Panc1 (cell line): ENCODE data around the gene SFXN3. TPM values are rescaled to one million over a fixed set of nuclear protein-coding genes. Genes with fewer than 3 reads are reported as not detected.

Experiments
- ATAC-seq: fragments of 200-7000 bp; cut with Tn5 transposase; 2 replicates; pipeline ENCODE4 v1.9.1; 2020; ENCODE audit warnings: mild to moderate bottlenecking, moderate library complexity
- BruUV-seq: library from RNA; stranded (reverse); fragments of 400-500 nt; replicated peaks from 2 replicates; lab custom pipeline; 2021; lab: Mats Ljungman, UMichigan
- CTCF ChIA-PET: fragments of 300-600 bp; sonication (Branson Sonifier 250); formaldehyde crosslinking; loops from one replicate; lab custom pipeline; 2022; ENCODE audit warnings: antibody characterized with exemption; lab: Charles Lee
- POLR2A ChIA-PET: fragments of 300-600 bp; sonication (Branson Sonifier 250); formaldehyde crosslinking; loops from one replicate; lab custom pipeline; 2022; ENCODE audit warnings: antibody characterized with exemption; lab: Charles Lee
- DNase-seq: peaks from one replicate; pipeline ENCODE4 v3.0.0-alpha.2; 2010; ENCODE audit warnings: low read depth, low spot score
- H3K27ac ChIP-seq: 2 replicates; pipeline ENCODE4 v1.5.1; 2011; ENCODE audit warnings: mild to moderate bottlenecking, low read length, inconsistent platforms
- H3K27me3 ChIP-seq: fragments of 200-500 bp; sonication (Bioruptor generic); 2 replicates; pipeline ENCODE4 v1.6.0; 2014; ENCODE audit warnings: low read length, inconsistent platforms; ENCODE audit not compliant: control insufficient read depth, insufficient read depth
- H3K36me3 ChIP-seq: fragments of 200-500 bp; sonication (Bioruptor generic); 2 replicates; pipeline ENCODE4 v1.5.1; 2014; ENCODE audit warnings: inconsistent platforms, mild to moderate bottlenecking, low read length, moderate library complexity; ENCODE audit not compliant: control insufficient read depth, insufficient read depth
- H3K4me1 ChIP-seq: 2 replicates; pipeline ENCODE4 v1.5.1; 2011; ENCODE audit warnings: inconsistent platforms, mild to moderate bottlenecking, low read length, moderate library complexity; ENCODE audit not compliant: control insufficient read depth, insufficient read depth
- H3K4me3 ChIP-seq, 2 experiments: 2 replicates each; pipeline ENCODE4 v1.5.1; 2011 to 2012; ENCODE audit warnings: low read depth in 2 of 2, low read length in 2 of 2, mild to moderate bottlenecking in 2 of 2, inconsistent platforms in 1 of 2, moderate library complexity in 1 of 2
- H3K9me3 ChIP-seq: fragments of 200-500 bp; sonication (Bioruptor generic); 2 replicates; pipeline ENCODE4 v1.5.1; 2014; ENCODE audit warnings: low read depth, mild to moderate bottlenecking, inconsistent platforms, low read length, moderate library complexity; ENCODE audit not compliant: control insufficient read depth, insufficient read depth
- CTCF ChIP-seq: fragments of 450-650 bp; IDR thresholded peaks from 2 replicates; pipeline ENCODE4 v1.5.1; 2017; ENCODE audit warnings: mild to moderate bottlenecking
- POLR2AphosphoS5 ChIP-seq: IDR thresholded peaks from 2 replicates; pipeline ENCODE4 v1.6.1; 2012; ENCODE audit warnings: mild to moderate bottlenecking, low read depth, low read length, moderate library complexity
- SIN3A ChIP-seq: IDR thresholded peaks from 2 replicates; pipeline ENCODE4 v1.6.1; 2012; ENCODE audit warnings: low read depth, mild to moderate bottlenecking, low read length, moderate library complexity, borderline replicate concordance; ENCODE audit not compliant: insufficient read depth
- TCF7L2 ChIP-seq: IDR thresholded peaks from 2 replicates; pipeline ENCODE4 v1.6.1; 2011; ENCODE audit warnings: mild to moderate bottlenecking, low read depth, low read length, inconsistent platforms
- in situ Hi-C: cut with HindIII; loops from 2 replicates; pipeline ENCODE4 v1.10.0; 2016; ENCODE audit warnings: low sequenced_read_pairs, low pct_unique_long_range_greater_than_20kb
- intact Hi-C: fragments of 100-400 bp; cut with micrococcal nuclease; formaldehyde crosslinking; loops from one replicate; pipeline ENCODE4 v1.10.0; 2022; ENCODE audit not compliant: unreplicated experiment
- total RNA-seq: library from RNA; stranded (reverse); gene quantifications from one replicate; pipeline ENCODE4 v1.2.1, GENCODE V29; 2021; ENCODE audit not compliant: unreplicated experiment
- TF ChIP-seq, protein P1 (sequence below), 2 experiments: IDR thresholded peaks; 2 replicates each; pipeline ENCODE4 v1.6.1; 2011 to 2012; ENCODE audit warnings: low read depth in 2 of 2, control low read depth in 1 of 2, low read length in 1 of 2, mild to moderate bottlenecking in 1 of 2, moderate library complexity in 1 of 2; ENCODE audit not compliant: insufficient read depth in 1 of 2

Gene SFXN3
- total RNA-seq, 1 experiment from 2014 or later: 15.3 TPM

- CTCF ChIA-PET: interaction anchor here (0.6 to 3.7 kb wide), 8 partner anchors 8 to 76 kb away, joined by 3 to 19 read pairs (median 6); no protein-coding TSS in a partner anchor
- TF ChIP-seq, protein P1, sequence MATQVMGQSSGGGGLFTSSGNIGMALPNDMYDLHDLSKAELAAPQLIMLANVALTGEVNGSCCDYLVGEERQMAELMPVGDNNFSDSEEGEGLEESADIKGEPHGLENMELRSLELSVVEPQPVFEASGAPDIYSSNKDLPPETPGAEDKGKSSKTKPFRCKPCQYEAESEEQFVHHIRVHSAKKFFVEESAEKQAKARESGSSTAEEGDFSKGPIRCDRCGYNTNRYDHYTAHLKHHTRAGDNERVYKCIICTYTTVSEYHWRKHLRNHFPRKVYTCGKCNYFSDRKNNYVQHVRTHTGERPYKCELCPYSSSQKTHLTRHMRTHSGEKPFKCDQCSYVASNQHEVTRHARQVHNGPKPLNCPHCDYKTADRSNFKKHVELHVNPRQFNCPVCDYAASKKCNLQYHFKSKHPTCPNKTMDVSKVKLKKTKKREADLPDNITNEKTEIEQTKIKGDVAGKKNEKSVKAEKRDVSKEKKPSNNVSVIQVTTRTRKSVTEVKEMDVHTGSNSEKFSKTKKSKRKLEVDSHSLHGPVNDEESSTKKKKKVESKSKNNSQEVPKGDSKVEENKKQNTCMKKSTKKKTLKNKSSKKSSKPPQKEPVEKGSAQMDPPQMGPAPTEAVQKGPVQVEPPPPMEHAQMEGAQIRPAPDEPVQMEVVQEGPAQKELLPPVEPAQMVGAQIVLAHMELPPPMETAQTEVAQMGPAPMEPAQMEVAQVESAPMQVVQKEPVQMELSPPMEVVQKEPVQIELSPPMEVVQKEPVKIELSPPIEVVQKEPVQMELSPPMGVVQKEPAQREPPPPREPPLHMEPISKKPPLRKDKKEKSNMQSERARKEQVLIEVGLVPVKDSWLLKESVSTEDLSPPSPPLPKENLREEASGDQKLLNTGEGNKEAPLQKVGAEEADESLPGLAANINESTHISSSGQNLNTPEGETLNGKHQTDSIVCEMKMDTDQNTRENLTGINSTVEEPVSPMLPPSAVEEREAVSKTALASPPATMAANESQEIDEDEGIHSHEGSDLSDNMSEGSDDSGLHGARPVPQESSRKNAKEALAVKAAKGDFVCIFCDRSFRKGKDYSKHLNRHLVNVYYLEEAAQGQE (IDR thresholded peaks at IDR 0.05; ENCODE audit: insufficient read depth in 1 of 2, low read depth in 2 of 2, low read length in 1 of 2): 0 out of 4 replicates have a peak, but pooled peaks of 1 of the 2 experiments have one; percentile 54
- TF ChIP-seq CTCF (peak; percentile 89), SIN3A (0 out of 2 replicates have a peak, but pooled peaks have one; percentile 66), POLR2AphosphoS5 (peak; percentile 88), TCF7L2 (peak; percentile 43; the same call in 1 of the 2 replicates)
Measured at GRCh38 chr10:101066146-101066895, 35.3 kb downstream of the SFXN3 start.

DNA sequence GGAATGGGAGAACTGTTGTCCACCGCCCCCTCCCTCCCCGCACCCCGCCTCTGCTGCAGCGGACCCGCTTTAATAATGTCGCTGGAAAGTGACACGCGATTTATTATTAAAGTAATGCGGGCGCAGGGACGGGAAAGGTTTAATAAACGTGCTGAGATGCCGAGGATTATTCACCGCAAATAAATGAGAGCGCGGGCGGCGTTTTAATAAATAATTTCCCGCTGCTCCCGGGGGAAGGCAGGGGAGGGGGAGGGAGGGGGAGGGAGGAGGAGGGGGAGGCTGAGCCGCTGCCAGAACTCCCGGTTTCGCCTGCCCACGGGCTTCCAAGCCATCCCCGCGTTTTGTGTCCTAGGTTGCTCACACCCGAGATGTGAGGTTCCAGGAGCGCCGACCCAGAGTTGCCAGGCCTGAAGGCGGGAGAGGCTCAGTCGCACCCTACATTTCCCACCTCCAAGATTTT is 35.9 kb downstream of the SFXN3 start:
- in situ Hi-C loops: no loop called here
- POLR2A ChIA-PET: interaction anchor here (1.0 kb wide), 1 partner anchor 24 kb away, joined by 7 read pairs; no protein-coding TSS in a partner anchor
- no TSS peak for BruUV-seq
- Histone ChIP-seq H3K9me3 (no peaks in the 10 kb centered on the region), H3K4me3 (peak overlapping the region; percentile 64 to 94), H3K4me1 (peaks cover 38% of the 10 kb centered on the region), H3K27ac (peak overlapping the region; percentile 93), H3K27me3 (no peaks in the 10 kb centered on the region), H3K36me3 (no peaks in the 10 kb centered on the region)
- 0 out of 2 replicates have a peak, but pooled peaks have one; percentile 32 for TF ChIP-seq CTCF
- TF ChIP-seq, protein P1 (IDR thresholded peaks at IDR 0.05; ENCODE audit: insufficient read depth in 1 of 2, low read depth in 2 of 2, low read length in 1 of 2): no peak
- DNase-seq (no peak), ATAC-seq (peak; percentile 2)
- intact Hi-C loops: no loop called here
- CTCF ChIA-PET: interaction anchor here (0.6 to 3.7 kb wide), 11 partner anchors 8 to 75 kb away, joined by 3 to 19 read pairs (median 6); partner anchors contain the start of genes PDZD7 and SFXN3

More at GRCh38 chr10:101066146-101066895, 35.3 kb downstream of the SFXN3 start:
- POLR2A ChIA-PET: interaction anchor here (0.6 to 1.0 kb wide), 2 partner anchors 23 to 99 kb away, joined by 4 to 7 read pairs; no protein-coding TSS in a partner anchor
- no peak for DNase-seq
- H3K9me3 ChIP-seq: no peaks in the 10 kb centered on the region
- peak overlapping the region; percentile 64 to 94 for H3K4me3 ChIP-seq
- no peaks in the 10 kb centered on the region for H3K27me3 ChIP-seq
- peak overlapping the region; percentile 93 for H3K27ac ChIP-seq
- intact Hi-C loops: no loop called here
- in situ Hi-C loops: no loop called here
- no TSS peak for BruUV-seq
- H3K4me1 ChIP-seq: peaks cover 41% of the 10 kb centered on the region
- peak; percentile 77 for ATAC-seq
- no peaks in the 10 kb centered on the region for H3K36me3 ChIP-seq
